NCI-H510A treated with DMSO at 0.1 percent for 48 hours (cell line): ENCODE results near the gene RBM6.
"Not testable (repeated sequence)": the region's sequence is repeated elsewhere in the genome, so short reads cannot be mapped to it uniquely, and the experiment has no call there.

Experiments
- DNase-seq: peaks from one replicate; lab custom pipeline; 2025; lab: John Stamatoyannopoulos, UW

RBM6 gene, protein sequence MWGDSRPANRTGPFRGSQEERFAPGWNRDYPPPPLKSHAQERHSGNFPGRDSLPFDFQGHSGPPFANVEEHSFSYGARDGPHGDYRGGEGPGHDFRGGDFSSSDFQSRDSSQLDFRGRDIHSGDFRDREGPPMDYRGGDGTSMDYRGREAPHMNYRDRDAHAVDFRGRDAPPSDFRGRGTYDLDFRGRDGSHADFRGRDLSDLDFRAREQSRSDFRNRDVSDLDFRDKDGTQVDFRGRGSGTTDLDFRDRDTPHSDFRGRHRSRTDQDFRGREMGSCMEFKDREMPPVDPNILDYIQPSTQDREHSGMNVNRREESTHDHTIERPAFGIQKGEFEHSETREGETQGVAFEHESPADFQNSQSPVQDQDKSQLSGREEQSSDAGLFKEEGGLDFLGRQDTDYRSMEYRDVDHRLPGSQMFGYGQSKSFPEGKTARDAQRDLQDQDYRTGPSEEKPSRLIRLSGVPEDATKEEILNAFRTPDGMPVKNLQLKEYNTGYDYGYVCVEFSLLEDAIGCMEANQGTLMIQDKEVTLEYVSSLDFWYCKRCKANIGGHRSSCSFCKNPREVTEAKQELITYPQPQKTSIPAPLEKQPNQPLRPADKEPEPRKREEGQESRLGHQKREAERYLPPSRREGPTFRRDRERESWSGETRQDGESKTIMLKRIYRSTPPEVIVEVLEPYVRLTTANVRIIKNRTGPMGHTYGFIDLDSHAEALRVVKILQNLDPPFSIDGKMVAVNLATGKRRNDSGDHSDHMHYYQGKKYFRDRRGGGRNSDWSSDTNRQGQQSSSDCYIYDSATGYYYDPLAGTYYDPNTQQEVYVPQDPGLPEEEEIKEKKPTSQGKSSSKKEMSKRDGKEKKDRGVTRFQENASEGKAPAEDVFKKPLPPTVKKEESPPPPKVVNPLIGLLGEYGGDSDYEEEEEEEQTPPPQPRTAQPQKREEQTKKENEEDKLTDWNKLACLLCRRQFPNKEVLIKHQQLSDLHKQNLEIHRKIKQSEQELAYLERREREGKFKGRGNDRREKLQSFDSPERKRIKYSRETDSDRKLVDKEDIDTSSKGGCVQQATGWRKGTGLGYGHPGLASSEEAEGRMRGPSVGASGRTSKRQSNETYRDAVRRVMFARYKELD

DNA sequence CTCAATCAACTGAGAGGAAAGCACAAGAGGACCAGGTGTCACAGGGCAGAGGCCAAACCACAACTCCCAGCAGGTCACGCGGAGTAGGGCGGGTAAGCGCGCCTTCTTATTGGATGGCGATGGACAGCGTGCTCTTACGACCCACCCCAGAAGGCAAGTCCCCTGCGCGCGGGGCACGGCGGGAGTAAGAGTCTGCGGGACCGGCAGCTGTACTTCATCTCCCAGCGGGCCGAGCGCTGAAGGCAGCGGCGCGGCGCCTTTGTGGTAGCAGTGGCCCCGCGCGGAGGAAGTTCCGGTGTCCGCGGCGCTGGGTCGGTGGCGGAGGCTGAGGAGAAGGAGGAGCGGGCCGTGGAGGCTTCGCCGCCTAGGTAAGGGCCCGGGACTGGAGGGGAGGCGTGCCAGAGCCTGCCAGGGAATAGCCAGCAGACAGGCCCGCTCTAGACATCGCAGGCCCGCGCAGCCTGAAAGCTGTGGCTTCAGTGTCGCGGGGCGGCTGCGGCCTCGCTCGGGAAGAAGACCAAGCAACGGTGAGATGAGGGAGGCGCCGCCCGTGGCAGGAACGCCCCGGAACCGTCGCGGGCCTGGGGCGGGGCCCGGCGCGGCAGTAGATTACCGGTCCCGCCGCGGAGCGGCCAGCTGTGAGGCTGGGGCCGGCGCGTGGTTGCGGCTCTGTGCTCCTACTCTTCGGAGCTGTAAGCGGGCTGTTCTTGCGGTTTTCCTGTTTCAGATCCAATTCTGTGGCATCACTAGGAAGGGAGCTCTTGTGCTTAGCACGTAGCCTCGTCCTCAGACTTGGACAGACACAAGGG is at the start of gene RBM6:
TSS of gene RBM6 (plus strand) at position 293 of the 809 bp plus-strand sequence. CDS start 22,492 bp downstream, outside the sequence.
- peak; percentile 95 for DNase-seq

GRCh38 chr3:49895791-49896190 is 44.2 kb upstream of the RBM6 start:
- DNase-seq, result no peak

DNA sequence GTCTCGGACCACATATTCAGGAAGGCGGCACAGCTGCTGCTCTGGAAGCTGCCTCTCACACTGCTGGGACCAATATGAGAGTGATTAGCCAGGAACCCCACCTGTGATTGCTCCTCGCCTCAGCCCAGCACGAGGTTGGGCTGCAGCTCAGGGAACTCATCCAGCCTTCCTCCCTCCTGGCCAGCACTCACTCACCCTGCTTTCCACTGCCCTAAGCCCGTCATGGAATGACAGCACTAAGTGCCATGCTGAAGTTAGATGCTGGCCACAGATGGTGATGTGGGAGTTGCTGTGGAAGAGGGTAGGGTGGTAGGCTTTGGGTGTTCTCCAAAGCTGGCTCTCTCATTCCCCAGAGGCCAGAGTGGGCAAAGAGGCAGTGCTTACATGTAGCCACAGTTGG is 43.6 kb upstream of the RBM6 start:
- no peak for DNase-seq

- DNase-seq, result no peak
Observed at GRCh38 chr3:49898991-49899390, 41.0 kb upstream of the RBM6 start.

DNA sequence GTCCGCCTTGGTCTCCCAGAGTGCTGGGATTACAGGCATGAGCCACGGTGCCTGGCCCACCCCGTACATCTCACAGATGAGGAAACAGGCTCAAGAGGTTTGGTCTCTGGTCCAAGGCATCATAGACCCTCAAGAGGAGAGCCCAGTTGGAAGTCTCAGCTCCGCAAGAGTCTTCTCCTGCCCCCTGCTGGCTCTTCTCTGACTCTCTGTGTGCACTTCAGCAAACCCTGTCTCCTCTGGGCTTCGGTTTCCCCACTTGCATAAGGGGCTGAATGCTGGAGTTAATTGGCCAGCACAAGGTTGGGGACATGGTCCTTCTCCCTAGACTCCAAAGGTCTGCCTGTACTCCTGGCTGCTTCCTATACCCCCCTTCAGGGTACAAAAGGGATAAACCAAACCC is 40.1 kb upstream of the RBM6 start:
- no peak for DNase-seq

DNA sequence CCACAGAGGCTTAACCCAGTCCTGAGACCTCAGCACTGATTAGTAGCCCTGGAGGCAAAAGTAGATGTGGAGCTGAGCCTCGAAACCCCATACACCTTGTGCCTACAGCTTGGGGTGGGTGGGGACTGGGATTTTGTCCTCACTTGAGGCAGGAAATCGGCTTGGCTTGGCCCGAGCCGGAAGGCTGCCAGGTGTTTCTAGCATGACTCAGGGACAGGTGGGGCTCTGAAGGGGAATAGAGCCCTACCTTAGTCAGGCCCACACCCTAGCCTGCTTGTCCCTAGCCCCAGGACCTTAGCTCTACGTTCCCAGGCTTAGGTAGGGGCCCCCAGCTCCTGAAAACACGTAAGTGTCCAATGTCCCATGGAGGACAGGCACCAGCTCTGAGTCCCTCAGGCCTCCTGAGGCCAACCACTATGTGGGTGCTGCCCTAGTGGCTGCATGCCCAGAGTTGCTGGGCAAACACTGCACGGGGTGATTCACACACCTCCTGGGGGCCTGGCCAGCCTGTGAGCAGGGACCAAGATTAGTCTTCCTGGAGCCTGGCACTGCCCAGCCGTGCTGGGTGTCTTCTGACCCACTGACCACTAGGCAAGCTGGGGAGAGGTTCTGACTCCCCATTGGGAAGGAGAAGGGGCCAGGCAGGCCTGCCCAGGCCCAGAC is 39.3 kb upstream of the RBM6 start:
- peak; percentile 22 for DNase-seq

GRCh38 chr3:49901366-49902339 is 38.3 kb upstream of the RBM6 start:
- peak; percentile 15 for DNase-seq

GRCh38 chr3:49902511-49903345 is 37.2 kb upstream of the RBM6 start:
- no peak for DNase-seq

DNA sequence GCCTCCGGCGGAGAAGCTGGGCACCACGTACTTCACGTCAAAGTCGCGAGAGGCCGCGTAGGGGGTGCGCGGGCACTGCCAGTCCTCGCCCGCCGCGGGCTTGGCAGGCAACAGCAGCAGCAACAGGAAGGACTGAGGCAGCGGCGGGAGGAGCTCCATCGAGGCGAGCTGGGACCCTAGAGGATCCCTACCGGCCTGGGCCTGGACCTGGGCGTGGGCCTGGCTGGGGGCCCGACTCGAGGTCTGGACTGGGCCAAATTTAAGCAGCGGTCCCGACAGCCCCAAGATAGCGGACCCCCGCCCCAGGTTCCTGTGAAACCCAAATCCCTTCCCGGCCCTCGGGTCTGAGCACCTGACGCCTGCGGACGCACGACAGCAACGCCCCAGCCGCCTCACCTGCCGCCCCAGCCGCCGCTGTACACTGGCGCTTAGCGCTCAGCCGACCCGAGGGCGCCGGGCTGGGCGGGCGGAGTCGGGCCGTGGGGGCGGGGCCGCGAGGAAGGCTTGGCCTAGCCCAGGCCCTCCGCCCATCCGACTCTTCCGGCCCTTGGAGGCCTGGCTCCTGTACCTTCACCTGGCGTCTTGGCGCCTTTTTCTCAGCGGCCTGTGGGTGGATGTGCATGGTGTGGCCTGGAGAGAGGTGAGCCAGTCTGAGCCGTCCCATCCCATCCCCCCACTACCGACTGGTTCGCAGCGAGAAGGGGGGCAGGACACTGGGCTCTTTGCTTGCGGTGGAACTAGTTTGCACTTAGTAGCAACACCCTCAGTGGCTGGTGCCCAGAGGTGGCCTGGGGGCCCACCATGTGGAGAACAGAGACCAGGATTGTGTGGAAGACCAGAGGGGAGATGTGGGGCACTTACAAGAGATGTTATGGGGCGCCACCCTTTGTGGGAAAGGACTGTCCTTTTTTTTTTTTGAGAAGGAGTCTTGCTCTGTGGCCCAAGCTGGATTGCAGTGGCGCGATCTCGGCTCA is 36.2 kb upstream of the RBM6 start, which contains the start of gene MST1R:
TSS of gene MST1R (minus strand) at position 423 of the 974 bp plus-strand sequence. CDS start at position 159, 264 bp downstream.
- DNase-seq, result peak; percentile 91

GRCh38 chr3:49904448-49904847 is 35.5 kb upstream of the RBM6 start:
- DNase-seq, result not testable (repeated sequence)

GRCh38 chr3:49906073-49906743 is 33.7 kb upstream of the RBM6 start:
- DNase-seq, result no peak

- no peak for DNase-seq
Observed at GRCh38 chr3:49908373-49909199, 31.4 kb upstream of the RBM6 start.

GRCh38 chr3:49910409-49911123 is 29.4 kb upstream of the RBM6 start:
- DNase-seq, result no peak

DNA sequence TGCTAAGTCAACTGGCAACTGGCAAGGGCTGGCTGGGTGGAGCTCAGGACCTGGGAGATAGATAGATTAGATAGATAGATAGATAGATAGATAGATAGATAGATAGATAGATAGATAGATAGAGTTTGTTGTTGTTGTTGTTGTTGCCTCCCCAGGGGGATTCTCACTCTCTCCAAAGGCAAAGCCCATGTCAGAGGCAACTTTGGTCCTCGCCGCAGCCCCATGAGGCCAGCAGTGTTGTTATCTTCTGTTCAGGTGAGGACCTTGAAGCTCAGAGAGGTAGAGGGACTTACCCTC is 28.9 kb upstream of the RBM6 start:
- DNase-seq, result no peak

GRCh38 chr3:49911611-49912010 is 28.3 kb upstream of the RBM6 start:
- DNase-seq, result no peak

DNA sequence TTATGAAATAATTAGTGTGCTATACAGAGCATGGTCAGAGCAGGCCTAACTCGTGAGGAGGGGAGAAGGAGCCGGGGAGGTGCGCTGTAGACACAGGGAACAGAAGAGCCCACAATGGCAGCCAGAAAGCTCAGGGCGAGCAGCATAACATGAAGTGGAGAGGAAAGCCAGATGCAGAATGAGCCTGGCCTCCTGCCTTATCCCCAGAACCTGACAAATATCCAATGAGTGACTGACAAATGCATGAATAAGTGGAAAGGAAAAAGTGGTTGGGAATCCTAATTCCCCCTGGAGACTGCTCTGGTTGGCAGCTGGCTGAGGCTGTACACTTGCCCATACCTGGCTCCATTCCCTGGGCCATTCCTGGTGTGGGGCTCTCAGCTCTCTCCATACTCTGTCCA is 27.1 kb upstream of the RBM6 start:
- peak; percentile 49 for DNase-seq
